BE2C (cell line): ENCODE data around the gene LHX3.

Source experiments
- DNase-seq: peaks from one replicate; pipeline ENCODE4 v3.0.0-alpha.2; 2020
- H3K27me3 ChIP-seq: fragments of 250-450 bp; sonication (Bioruptor Pico); 2 replicates; pipeline ENCODE4 v1.5.1; 2020; ENCODE audit warnings: mild to moderate bottlenecking
- H3K36me3 ChIP-seq: fragments of 250-450 bp; sonication (Bioruptor Pico); 2 replicates; pipeline ENCODE4 v1.5.1; 2020; ENCODE audit warnings: mild to moderate bottlenecking
- H3K4me1 ChIP-seq: fragments of 250-450 bp; sonication (Bioruptor Pico); 2 replicates; pipeline ENCODE4 v1.5.1; 2020
- H3K4me3 ChIP-seq: 2 replicates; pipeline ENCODE4 v1.5.1; 2011; ENCODE audit warnings: low read depth, low read length
- H3K9me3 ChIP-seq: fragments of 250-450 bp; sonication (Bioruptor Pico); 2 replicates; pipeline ENCODE4 v1.5.1; 2020
- TF ChIP-seq, protein P1 (sequence below): IDR thresholded peaks from 2 replicates; pipeline ENCODE4 v1.5.1; 2012; ENCODE audit warnings: mild to moderate bottlenecking, low read depth, low read length

LHX3 gene

DNA sequence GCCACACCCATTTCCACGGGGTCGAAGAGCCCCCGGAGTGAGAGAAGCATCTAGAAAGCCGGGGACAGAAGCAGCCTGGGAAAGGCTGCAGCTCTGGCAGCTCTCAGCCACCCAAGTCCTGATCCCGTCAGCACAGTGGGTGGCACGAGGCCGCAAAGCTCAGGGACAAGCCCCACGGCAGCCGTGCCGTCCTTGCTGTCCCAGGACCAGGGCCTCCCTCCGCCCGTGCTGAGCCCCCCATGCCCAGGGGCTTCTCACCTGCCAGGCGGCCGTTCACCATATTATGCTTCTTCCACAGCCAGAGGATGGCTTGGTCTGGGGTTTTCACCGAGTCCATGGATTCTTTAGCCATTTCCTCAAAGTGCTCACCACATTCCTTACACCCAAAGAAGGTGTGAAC lies 6.1 kb upstream of the LHX3 start:
- Histone ChIP-seq H3K36me3 (peaks cover 74% of the 10 kb centered on the region), H3K9me3 (no peaks in the 10 kb centered on the region), H3K4me3 (no peak overlapping the region), H3K27me3 (no peaks in the 10 kb centered on the region), H3K4me1 (peaks cover 12% of the 10 kb centered on the region)
- no peak for DNase-seq
- TF ChIP-seq, protein P1, sequence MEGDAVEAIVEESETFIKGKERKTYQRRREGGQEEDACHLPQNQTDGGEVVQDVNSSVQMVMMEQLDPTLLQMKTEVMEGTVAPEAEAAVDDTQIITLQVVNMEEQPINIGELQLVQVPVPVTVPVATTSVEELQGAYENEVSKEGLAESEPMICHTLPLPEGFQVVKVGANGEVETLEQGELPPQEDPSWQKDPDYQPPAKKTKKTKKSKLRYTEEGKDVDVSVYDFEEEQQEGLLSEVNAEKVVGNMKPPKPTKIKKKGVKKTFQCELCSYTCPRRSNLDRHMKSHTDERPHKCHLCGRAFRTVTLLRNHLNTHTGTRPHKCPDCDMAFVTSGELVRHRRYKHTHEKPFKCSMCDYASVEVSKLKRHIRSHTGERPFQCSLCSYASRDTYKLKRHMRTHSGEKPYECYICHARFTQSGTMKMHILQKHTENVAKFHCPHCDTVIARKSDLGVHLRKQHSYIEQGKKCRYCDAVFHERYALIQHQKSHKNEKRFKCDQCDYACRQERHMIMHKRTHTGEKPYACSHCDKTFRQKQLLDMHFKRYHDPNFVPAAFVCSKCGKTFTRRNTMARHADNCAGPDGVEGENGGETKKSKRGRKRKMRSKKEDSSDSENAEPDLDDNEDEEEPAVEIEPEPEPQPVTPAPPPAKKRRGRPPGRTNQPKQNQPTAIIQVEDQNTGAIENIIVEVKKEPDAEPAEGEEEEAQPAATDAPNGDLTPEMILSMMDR = no peak

GRCh38 chr9:136210276-136210675 lies 5.3 kb upstream of the LHX3 start:
- peaks cover 74% of the 10 kb centered on the region for H3K36me3 ChIP-seq
- no peaks in the 10 kb centered on the region for H3K27me3 ChIP-seq
- H3K4me1 ChIP-seq = peaks cover 12% of the 10 kb centered on the region
- H3K9me3 ChIP-seq = no peaks in the 10 kb centered on the region
- H3K4me3 ChIP-seq = no peak overlapping the region
- no peak for DNase-seq
- TF ChIP-seq, protein P1 = no peak

DNA sequence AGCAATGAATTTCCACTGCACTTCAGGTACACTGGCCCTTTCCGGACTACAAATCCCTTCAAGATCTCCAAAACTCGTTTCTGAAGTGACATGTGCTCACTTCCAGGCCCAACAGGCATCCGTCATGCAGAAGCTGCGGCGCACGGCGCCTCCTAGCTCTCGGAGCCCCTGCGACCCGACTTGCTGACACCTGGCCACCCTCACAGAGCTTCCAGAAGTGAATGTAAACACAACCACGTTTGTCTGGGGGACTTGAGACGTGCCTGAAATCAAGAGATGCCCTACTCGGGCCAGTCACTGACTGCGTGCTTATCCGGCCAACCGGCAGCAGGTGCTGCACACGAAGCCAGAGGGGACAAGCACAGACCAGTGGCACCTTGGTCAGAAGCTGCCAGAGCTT lies 4.9 kb upstream of the LHX3 start:
- Histone ChIP-seq H3K9me3 (no peaks in the 10 kb centered on the region), H3K27me3 (no peaks in the 10 kb centered on the region), H3K4me3 (no peak overlapping the region), H3K4me1 (peaks cover 12% of the 10 kb centered on the region), H3K36me3 (peaks cover 70% of the 10 kb centered on the region)
- TF ChIP-seq, protein P1 = no peak
- DNase-seq = no peak

DNA sequence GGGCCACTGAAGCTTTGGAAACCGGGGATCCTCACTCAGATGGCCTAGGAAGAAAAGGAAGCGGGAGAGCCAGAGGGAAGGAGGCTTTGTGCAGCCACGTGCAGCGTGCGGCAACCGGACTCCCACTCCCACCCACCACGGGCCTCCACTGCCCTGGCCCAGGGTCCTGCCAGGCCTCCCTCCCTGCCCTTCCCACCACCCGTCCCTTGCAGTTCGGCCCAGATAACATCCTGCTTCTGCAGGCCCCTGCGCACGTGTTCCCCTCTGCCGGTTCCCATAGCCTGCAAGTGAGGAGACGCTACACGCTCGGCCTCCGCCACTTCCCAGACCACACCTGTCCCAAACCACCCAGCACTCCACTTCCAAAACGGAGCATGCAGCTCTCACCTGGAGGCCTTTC lies 4.3 kb upstream of the LHX3 start:
- peaks cover 12% of the 10 kb centered on the region for H3K4me1 ChIP-seq
- H3K9me3 ChIP-seq = no peaks in the 10 kb centered on the region
- no peaks in the 10 kb centered on the region for H3K27me3 ChIP-seq
- TF ChIP-seq, protein P1 = no peak
- no peak overlapping the region for H3K4me3 ChIP-seq
- peaks cover 64% of the 10 kb centered on the region for H3K36me3 ChIP-seq
- DNase-seq = no peak

DNA sequence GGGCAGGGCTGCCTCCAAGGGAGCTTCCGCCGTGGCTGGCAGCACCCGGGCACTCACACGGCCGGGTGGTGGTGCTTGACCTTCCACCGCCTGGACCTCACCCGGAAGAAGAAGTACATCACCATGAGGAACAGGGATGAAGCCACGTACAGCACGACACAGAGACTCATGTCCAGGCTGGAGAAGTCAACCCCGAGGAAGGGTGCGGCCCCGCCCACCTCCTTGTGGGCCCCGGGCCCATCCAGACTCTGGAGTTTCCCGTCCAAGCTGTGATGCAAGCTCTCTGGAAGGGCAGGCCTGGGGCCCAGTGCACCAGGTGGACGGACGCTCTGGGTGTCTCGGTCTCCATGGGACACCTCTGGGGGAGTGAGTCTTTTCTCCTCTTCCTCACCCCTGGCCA lies 3.7 kb upstream of the LHX3 start:
- peaks cover 59% of the 10 kb centered on the region for H3K36me3 ChIP-seq
- H3K4me1 ChIP-seq = peaks cover 12% of the 10 kb centered on the region
- no peaks in the 10 kb centered on the region for H3K9me3 ChIP-seq
- DNase-seq = no peak
- peaks cover 2% of the 10 kb centered on the region for H3K27me3 ChIP-seq
- TF ChIP-seq, protein P1 = no peak
- no peak overlapping the region for H3K4me3 ChIP-seq

GRCh38 chr9:136207616-136208015 lies 2.7 kb upstream of the LHX3 start:
- TF ChIP-seq, protein P1 = no peak
- Histone ChIP-seq H3K9me3 (no peaks in the 10 kb centered on the region), H3K36me3 (peaks cover 52% of the 10 kb centered on the region), H3K4me3 (no peak overlapping the region), H3K4me1 (peaks cover 12% of the 10 kb centered on the region), H3K27me3 (peaks cover 11% of the 10 kb centered on the region)
- DNase-seq = no peak
